Neural crest cell (in vitro differentiated cells): ENCODE data around the gene PALD1. TPM values are rescaled to one million over a fixed set of nuclear protein-coding genes. Genes with fewer than 3 reads are reported as not detected.

ENCODE experiments used
- DNase-seq: peaks from one replicate; pipeline ENCODE4 v3.0.0; 2021; ENCODE audit warnings: low read depth, mixed read lengths, low spot score
- H3K27ac Mint-ChIP-seq: one replicate; pipeline ENCODE4 v1.8.0; 2021; ENCODE audit warnings: mild to moderate bottlenecking, mixed read lengths; ENCODE audit not compliant: unreplicated experiment
- H3K27me3 Mint-ChIP-seq: 2 replicates; pipeline ENCODE4 v1.8.0; 2021; ENCODE audit warnings: low read depth, mild to moderate bottlenecking, mixed read lengths
- H3K36me3 Mint-ChIP-seq: 2 replicates; pipeline ENCODE4 v1.8.0; 2021; ENCODE audit warnings: low read depth, mild to moderate bottlenecking, mixed read lengths
- H3K4me1 Mint-ChIP-seq: 2 replicates; pipeline ENCODE4 v1.8.0; 2021; ENCODE audit warnings: mixed read lengths
- H3K4me3 Mint-ChIP-seq: one replicate; pipeline ENCODE4 v1.8.0; 2021; ENCODE audit warnings: mild to moderate bottlenecking, mixed read lengths
- H3K9me3 Mint-ChIP-seq: 2 replicates; pipeline ENCODE4 v1.8.0; 2021; ENCODE audit warnings: mixed read lengths
- CTCF ChIP-seq: fragments of 200-600 bp; sonication (generic); conservative IDR thresholded peaks from 2 replicates; pipeline ENCODE4 v1.5.0; 2021; ENCODE audit warnings: antibody characterized with exemption, mild to moderate bottlenecking
- total RNA-seq: library from RNA; stranded (reverse); gene quantifications from 2 replicates; pipeline ENCODE4 v1.2.1, GENCODE V29; 2021

PALD1 gene
- total RNA-seq, 1 donor from 2014 or later, result 14.3 TPM

- TF ChIP-seq CTCF, result no peak
- no peaks in the 10 kb centered on the region for H3K36me3 Mint-ChIP-seq
- H3K27me3 Mint-ChIP-seq, result no peaks in the 10 kb centered on the region
- no peak for DNase-seq
- peak overlapping the region; percentile 52 for H3K27ac Mint-ChIP-seq
- H3K9me3 Mint-ChIP-seq, result no peaks in the 10 kb centered on the region
- H3K4me3 Mint-ChIP-seq, result no peak overlapping the region
- H3K4me1 Mint-ChIP-seq, result peaks cover 10% of the 10 kb centered on the region
Measured at GRCh38 chr10:70543911-70544310, 65.3 kb downstream of the PALD1 start.

DNA sequence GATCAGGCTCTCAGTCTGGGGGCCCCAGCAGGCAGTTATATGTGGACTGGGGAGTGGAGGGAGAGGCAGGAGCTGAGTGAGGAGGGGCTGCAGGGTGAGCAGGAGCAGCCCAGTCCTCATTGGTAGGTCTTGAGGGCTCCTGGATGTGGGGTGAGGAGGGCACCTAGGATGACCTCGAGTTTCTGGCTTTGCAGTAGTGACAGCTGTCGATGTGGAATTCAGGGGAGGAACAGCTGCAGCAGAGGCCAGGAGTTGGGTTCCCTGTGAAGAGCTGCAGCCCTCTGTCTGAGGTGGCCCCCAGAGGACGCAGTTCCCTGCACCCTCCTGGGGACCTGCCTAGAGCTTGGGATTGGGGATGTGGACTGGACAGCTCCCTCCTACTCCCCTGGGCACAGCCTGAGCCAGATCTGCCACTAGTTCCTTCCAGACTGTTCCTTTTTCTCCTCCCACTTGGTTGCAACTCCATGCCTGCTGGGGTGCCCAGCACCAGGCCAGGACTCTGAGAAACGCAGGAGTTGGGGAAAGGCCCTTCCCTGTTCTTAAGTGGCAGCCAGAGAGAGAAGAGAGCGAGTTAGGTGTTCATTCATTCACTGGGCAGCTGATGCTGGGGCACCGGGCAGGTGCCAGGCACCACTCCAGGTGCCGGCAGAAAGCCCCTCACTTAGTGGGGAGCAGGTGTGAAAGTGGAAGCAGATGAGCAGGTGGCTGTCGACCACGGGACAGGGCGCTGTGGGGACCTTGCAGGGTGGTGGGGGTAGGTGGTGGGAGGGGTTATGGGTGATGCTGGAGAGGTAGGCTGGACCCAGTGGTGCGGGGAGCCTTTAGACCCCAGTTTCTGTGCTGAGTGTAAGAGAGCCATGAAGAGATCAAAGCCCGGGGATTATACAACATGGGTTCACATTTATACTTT lies 66.1 kb downstream of the PALD1 start:
- peaks cover 12% of the 10 kb centered on the region for H3K4me1 Mint-ChIP-seq
- no peaks in the 10 kb centered on the region for H3K27me3 Mint-ChIP-seq
- no peak overlapping the region for H3K4me3 Mint-ChIP-seq
- no peak for TF ChIP-seq CTCF
- no peaks in the 10 kb centered on the region for H3K36me3 Mint-ChIP-seq
- peak overlapping the region; percentile 62 for H3K27ac Mint-ChIP-seq
- DNase-seq, result no peak
- no peaks in the 10 kb centered on the region for H3K9me3 Mint-ChIP-seq

- H3K4me1 Mint-ChIP-seq, result peaks cover 12% of the 10 kb centered on the region
- no peak for DNase-seq
- no peak overlapping the region for H3K27ac Mint-ChIP-seq
- no peak for TF ChIP-seq CTCF
- no peaks in the 10 kb centered on the region for H3K36me3 Mint-ChIP-seq
- no peak overlapping the region for H3K4me3 Mint-ChIP-seq
- no peaks in the 10 kb centered on the region for H3K9me3 Mint-ChIP-seq
- no peaks in the 10 kb centered on the region for H3K27me3 Mint-ChIP-seq
Measured at GRCh38 chr10:70546584-70546983, 68.0 kb downstream of the PALD1 start.

DNA sequence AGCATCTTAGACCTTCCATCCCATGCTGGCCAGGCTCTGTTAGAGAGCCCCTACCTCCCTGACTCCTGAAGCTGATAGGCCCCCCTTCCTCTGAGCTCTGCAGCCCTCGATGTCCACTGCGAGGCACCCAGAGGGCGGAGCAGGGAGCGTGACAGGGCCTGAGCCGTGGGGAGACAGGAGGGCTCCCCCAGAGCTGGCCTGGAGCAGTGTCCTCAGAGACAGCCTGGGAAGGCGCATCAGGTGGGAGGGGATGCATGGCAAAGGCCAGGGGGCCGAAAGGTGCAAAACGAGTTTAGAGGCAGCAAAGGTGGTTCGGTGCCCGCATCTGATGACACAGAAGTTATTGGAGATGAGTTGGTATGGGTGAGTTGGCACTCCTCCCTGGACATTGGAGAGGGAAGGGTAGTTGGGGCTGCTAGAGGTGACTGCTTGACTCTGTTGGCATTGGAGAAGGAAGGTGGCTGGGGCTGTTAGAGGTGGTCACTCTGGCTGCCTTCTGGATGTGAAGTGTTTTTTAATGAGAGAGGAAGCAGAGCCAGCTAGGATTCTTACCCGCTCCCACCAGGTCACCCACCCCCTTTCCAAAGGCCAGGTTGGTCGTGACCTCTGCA lies 70.9 kb downstream of the PALD1 start:
- Mint-ChIP-seq H3K27ac (no peak overlapping the region), H3K36me3 (no peaks in the 10 kb centered on the region), H3K4me3 (no peak overlapping the region), H3K9me3 (no peaks in the 10 kb centered on the region), H3K27me3 (no peaks in the 10 kb centered on the region), H3K4me1 (peaks cover 5% of the 10 kb centered on the region)
- DNase-seq, result no peak
- no peak for TF ChIP-seq CTCF

GRCh38 chr10:70549962-70550458 lies 71.4 kb downstream of the PALD1 start:
- Mint-ChIP-seq H3K4me3 (no peak overlapping the region), H3K27ac (no peak overlapping the region), H3K27me3 (no peaks in the 10 kb centered on the region), H3K9me3 (no peaks in the 10 kb centered on the region), H3K36me3 (no peaks in the 10 kb centered on the region), H3K4me1 (peaks cover 5% of the 10 kb centered on the region)
- peak; percentile 71 for DNase-seq
- peak; percentile 91 for TF ChIP-seq CTCF
